SH-SY5Y (cell line): ENCODE results near the gene ZCCHC13.

ENCODE experiments used
- GATA2 ChIP-seq: IDR thresholded peaks from 2 replicates; pipeline ENCODE4 v1.6.1; 2011; ENCODE audit warnings: mild to moderate bottlenecking, low read depth, low read length
- GATA3 ChIP-seq: IDR thresholded peaks from 2 replicates; pipeline ENCODE4 v1.6.1; 2011; ENCODE audit warnings: low read depth, mild to moderate bottlenecking, low read length, moderate library complexity

DNA sequence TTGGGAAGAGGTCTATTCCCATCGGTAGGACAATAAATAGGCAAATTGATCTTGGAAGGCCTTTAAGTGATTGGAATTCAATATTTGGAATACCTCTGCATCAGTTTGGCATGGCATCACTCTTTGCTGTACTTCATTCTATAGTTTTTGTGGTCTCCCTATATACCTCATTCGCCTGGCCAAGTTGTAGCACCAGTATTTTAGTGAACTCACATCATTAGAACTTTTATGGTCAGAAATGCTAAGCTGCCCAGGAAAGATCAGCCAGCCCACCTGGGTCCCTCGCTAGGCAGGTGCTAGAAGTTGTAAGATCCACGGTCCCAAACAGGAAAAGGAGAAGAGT is 40.3 kb downstream of the ZCCHC13 start:
- TF ChIP-seq GATA2 (no peak), GATA3 (no peak)
